Endothelial cell of umbilical vein (primary cell): ENCODE measurements around the gene PRXL2A. TPM values are rescaled to one million over a fixed set of nuclear protein-coding genes. Genes with fewer than 3 reads are reported as not detected.

ENCODE experiments used
- BruUV-seq: library from RNA; stranded (reverse); fragments of 400-500 nt; replicated peaks from 2 replicates; lab custom pipeline; 2021; lab: Mats Ljungman, UMichigan
- CTCF ChIA-PET: fragments of 300-600, 350-600 bp; sonication (Branson Sonifier 250); formaldehyde crosslinking; loops from one replicate; lab custom pipeline; 2021; ENCODE audit warnings: antibody characterized with exemption, inconsistent platforms; lab: Charles Lee
- POLR2A ChIA-PET: fragments of 300-600, 350-600 bp; sonication (Branson Sonifier 250); formaldehyde crosslinking; loops from one replicate; lab custom pipeline; 2021; ENCODE audit warnings: antibody characterized with exemption, inconsistent platforms; lab: Charles Lee
- DNase-seq: peaks from one replicate; pipeline ENCODE4 v3.0.0-alpha.2; 2011; ENCODE audit warnings: low read depth, low spot score
- FAIRE-seq: peaks from 2 replicates; lab custom pipeline; 2011; peaks lifted over from hg19 to GRCh38; lab: Jason Lieb, UNC
- H2AFZ ChIP-seq: 2 replicates; pipeline ENCODE4 v1.6.0; 2012; ENCODE audit warnings: low read depth, low read length, control low read depth, inconsistent platforms
- H3K27ac ChIP-seq: 2 replicates; pipeline ENCODE4 v1.5.1; 2011; ENCODE audit warnings: low read depth, mild to moderate bottlenecking, control low read depth, low read length, moderate library complexity; ENCODE audit not compliant: insufficient read depth
- H3K27me3 ChIP-seq, 2 experiments: 2 replicates each; pipeline versions ENCODE4 v1.6.0 to v1.6.1; 2011; ENCODE audit warnings: low read length in 2 of 2, mixed read lengths in 1 of 2; ENCODE audit not compliant: control insufficient read depth in 2 of 2, insufficient read depth in 2 of 2
- H3K36me3 ChIP-seq, 2 experiments: 2 replicates in 1 of 2; 3 replicates in 1 of 2; pipeline ENCODE4 v1.5.1; 2011; ENCODE audit warnings: low read length in 2 of 2, mild to moderate bottlenecking in 1 of 2, moderate library complexity in 1 of 2; ENCODE audit not compliant: control insufficient read depth in 2 of 2, insufficient read depth in 2 of 2; ENCODE audit errors: extremely low read depth in 1 of 2
- H3K4me1 ChIP-seq: 3 replicates; pipeline ENCODE4 v1.5.1; 2011; ENCODE audit warnings: mild to moderate bottlenecking, low read length; ENCODE audit not compliant: control insufficient read depth, insufficient read depth; ENCODE audit errors: extremely low read depth
- H3K4me2 ChIP-seq: 2 replicates; pipeline ENCODE4 v1.6.1; 2011; ENCODE audit warnings: low read length, control low read depth, mixed read lengths; ENCODE audit not compliant: insufficient read depth
- H3K4me3 ChIP-seq, 3 experiments: fragments of 200-600 bp in 1 of 3; sonication (generic), shearing (Covaris generic) in 1 of 3; replicated peaks in 1 of 3; 2 replicates each; pipeline ENCODE4 v1.5.1; 2011 to 2016; ENCODE audit warnings: control low read depth in 3 of 3, low read length in 3 of 3, mild to moderate bottlenecking in 2 of 3, inconsistent platforms in 1 of 3, low read depth in 1 of 3, moderate library complexity in 1 of 3; ENCODE audit not compliant: insufficient read depth in 1 of 3
- H3K79me2 ChIP-seq: 2 replicates; pipeline ENCODE4 v1.6.0; 2012; ENCODE audit warnings: low read length, inconsistent platforms; ENCODE audit not compliant: control insufficient read depth, insufficient read depth
- H3K9ac ChIP-seq: replicated peaks from 2 replicates; pipeline ENCODE3; 2011; ENCODE audit warnings: low read length, control low read depth; ENCODE audit not compliant: insufficient read depth; ENCODE audit errors: extremely low read depth
- H3K9me1 ChIP-seq: replicated peaks from 3 replicates; pipeline ENCODE4 v1.6.0; 2011; ENCODE audit warnings: mild to moderate bottlenecking, low read length; ENCODE audit not compliant: control insufficient read depth, insufficient read depth; ENCODE audit errors: extremely low read depth
- H3K9me3 ChIP-seq: replicated peaks from 2 replicates; pipeline ENCODE4 v1.5.1; 2012; ENCODE audit warnings: low read length, inconsistent platforms; ENCODE audit not compliant: control insufficient read depth, insufficient read depth
- H4K20me1 ChIP-seq: replicated peaks from 2 replicates; pipeline ENCODE3; 2011; ENCODE audit warnings: mild to moderate bottlenecking, low read length; ENCODE audit not compliant: control insufficient read depth, insufficient read depth; ENCODE audit errors: extremely low read depth
- EZH2 ChIP-seq: IDR thresholded peaks from 2 replicates; pipeline ENCODE4 v1.6.1; 2012; ENCODE audit warnings: borderline replicate concordance, low read depth, mild to moderate bottlenecking, moderate library complexity, low read length, inconsistent platforms; ENCODE audit not compliant: severe bottlenecking
- FOS ChIP-seq: IDR thresholded peaks from 2 replicates; pipeline ENCODE4 v1.6.1; 2011; ENCODE audit warnings: mild to moderate bottlenecking, low read length, moderate library complexity, borderline replicate concordance; ENCODE audit not compliant: insufficient read depth
- GATA2 ChIP-seq: IDR thresholded peaks from 2 replicates; pipeline ENCODE4 v1.7.0; 2011; ENCODE audit warnings: low read depth, mild to moderate bottlenecking, moderate library complexity, mixed read lengths, low read length; ENCODE audit not compliant: insufficient read length, insufficient read depth
- JUN ChIP-seq: IDR thresholded peaks from 2 replicates; pipeline ENCODE4 v1.6.1; 2011; ENCODE audit warnings: borderline replicate concordance, low read depth; ENCODE audit not compliant: insufficient read length, insufficient read depth
- MAX ChIP-seq: IDR thresholded peaks from 2 replicates; pipeline ENCODE4 v1.6.1; 2011; ENCODE audit not compliant: insufficient read depth, insufficient read length
- MYC ChIP-seq: IDR thresholded peaks from one replicate; pipeline ENCODE4 v1.6.1; 2011; ENCODE audit warnings: mild to moderate bottlenecking, low read depth, low read length
- POLR2A ChIP-seq: IDR thresholded peaks from 2 replicates; pipeline ENCODE4 v1.6.1; 2012; ENCODE audit warnings: low read depth, mild to moderate bottlenecking, control low read depth, low read length
- POLR2AphosphoS5 ChIP-seq: IDR thresholded peaks from 2 replicates; pipeline ENCODE4 v1.6.1; 2012; ENCODE audit warnings: low read depth, mild to moderate bottlenecking, control low read depth, low read length, moderate library complexity; ENCODE audit not compliant: insufficient read depth
- dilution Hi-C: fragments of 300-500 bp; cut with MboI; formaldehyde crosslinking; loops from one replicate; pipeline ENCODE4 v1.15.0; 2019; ENCODE audit warnings: low sequenced_read_pairs; ENCODE audit not compliant: extremely low pct_ligation_motif_present
- intact Hi-C: fragments of 100-400 bp; cut with micrococcal nuclease; formaldehyde crosslinking; loops from one replicate; pipeline ENCODE4 v1.10.0; 2022
- polyA plus RNA-seq, 4 experiments: library from polyadenylated mRNA; depleted of rRNA in 3 of 4; stranded (reverse) in 3 of 4; unstranded in 1 of 4; fragments of >200 nt; gene quantifications; 2 replicates each; pipeline versions ENCODE4 v1.2.1 to v1.2.3, GENCODE V29; 2011 to 2012; ENCODE audit warnings: missing spikeins in 1 of 4
- total RNA-seq: library from RNA; stranded (reverse); gene quantifications from 2 replicates; pipeline ENCODE4 v1.2.3, GENCODE V29; 2021
- TF ChIP-seq, protein P1 (sequence below), 2 donors: IDR thresholded peaks; 1 replicate in 1 of 2; 2 replicates in 1 of 2; pipeline ENCODE4 v1.5.1; 2011; ENCODE audit warnings: low read length in 2 of 2, mild to moderate bottlenecking in 2 of 2, moderate library complexity in 2 of 2, control low read depth in 1 of 2, inconsistent platforms in 1 of 2, low read depth in 1 of 2; ENCODE audit not compliant: insufficient read depth in 1 of 2; ENCODE audit errors: extremely low read depth in 1 of 2

The PRXL2A gene
- total and polyA plus RNA-seq, 2 donors (not counting 3 experiments of a cell fraction or from before 2014, with no cell fraction given), result 113 to 321 TPM

DNA sequence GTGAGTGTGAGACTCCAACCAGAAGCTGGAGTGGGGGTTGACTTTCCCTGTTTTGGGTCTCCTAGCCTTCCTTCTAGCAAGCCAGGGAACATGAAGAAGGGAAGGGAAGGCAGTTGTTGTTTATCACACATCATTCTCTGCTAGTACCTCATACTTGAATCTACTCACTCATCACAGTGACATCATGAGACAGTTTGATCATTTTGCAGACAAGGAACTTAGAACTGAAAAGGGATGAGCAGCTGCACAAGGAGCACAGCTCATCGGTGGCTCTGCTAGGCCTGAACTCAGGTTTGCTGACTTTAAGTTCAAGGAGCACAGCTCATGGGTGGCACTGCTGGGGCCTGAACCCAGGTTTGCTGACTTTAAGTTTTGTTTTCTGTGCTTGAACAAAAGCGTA lies 19.2 kb downstream of the PRXL2A start:
- CTCF ChIA-PET, result interaction anchor here (1.8 kb wide), 1 partner anchor 8 kb away, joined by 5 read pairs; no protein-coding TSS in a partner anchor
- dilution Hi-C loops, result no loop called here
- FAIRE-seq, result no peak

More for the DNA sequence above, 19.2 kb downstream of the PRXL2A start:
- Histone ChIP-seq H3K9ac (no peak overlapping the region), H2AFZ (no peak overlapping the region), H3K4me3 (no peak overlapping the region), H3K4me2 (no peak overlapping the region), H3K27me3 (no peaks in the 10 kb centered on the region), H3K79me2 (peaks cover 21% of the 10 kb centered on the region), H4K20me1 (no peaks in the 10 kb centered on the region), H3K27ac (no peak overlapping the region), H3K9me3 (no peaks in the 10 kb centered on the region), H3K36me3 (peaks cover 38 to 63% of the 10 kb centered on the region in 2 experiments), H3K9me1 (no peaks in the 10 kb centered on the region), H3K4me1 (no peaks in the 10 kb centered on the region)
- no peak for TF ChIP-seq POLR2A
- no peak for TF ChIP-seq GATA2
- no peak for TF ChIP-seq MAX
- TF ChIP-seq JUN, result no peak
- TF ChIP-seq MYC, result no peak
- no peak for TF ChIP-seq FOS
- no peak for TF ChIP-seq EZH2
- TF ChIP-seq POLR2AphosphoS5, result no peak
- TF ChIP-seq, protein P1, sequence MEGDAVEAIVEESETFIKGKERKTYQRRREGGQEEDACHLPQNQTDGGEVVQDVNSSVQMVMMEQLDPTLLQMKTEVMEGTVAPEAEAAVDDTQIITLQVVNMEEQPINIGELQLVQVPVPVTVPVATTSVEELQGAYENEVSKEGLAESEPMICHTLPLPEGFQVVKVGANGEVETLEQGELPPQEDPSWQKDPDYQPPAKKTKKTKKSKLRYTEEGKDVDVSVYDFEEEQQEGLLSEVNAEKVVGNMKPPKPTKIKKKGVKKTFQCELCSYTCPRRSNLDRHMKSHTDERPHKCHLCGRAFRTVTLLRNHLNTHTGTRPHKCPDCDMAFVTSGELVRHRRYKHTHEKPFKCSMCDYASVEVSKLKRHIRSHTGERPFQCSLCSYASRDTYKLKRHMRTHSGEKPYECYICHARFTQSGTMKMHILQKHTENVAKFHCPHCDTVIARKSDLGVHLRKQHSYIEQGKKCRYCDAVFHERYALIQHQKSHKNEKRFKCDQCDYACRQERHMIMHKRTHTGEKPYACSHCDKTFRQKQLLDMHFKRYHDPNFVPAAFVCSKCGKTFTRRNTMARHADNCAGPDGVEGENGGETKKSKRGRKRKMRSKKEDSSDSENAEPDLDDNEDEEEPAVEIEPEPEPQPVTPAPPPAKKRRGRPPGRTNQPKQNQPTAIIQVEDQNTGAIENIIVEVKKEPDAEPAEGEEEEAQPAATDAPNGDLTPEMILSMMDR (IDR thresholded peaks at IDR 0.05; ENCODE audit: extremely low read depth in 1 of 2, insufficient read depth in 1 of 2, low read depth in 1 of 2, low read length in 2 of 2), result no peak
- no peak for DNase-seq
- intact Hi-C loops, result no loop called here
- POLR2A ChIA-PET, result no interaction called here
- no TSS peak for BruUV-seq
